Measurements from ENCODE around the gene TP53I13.

GRCh38 chr17:29557739-29558116, 10.8 kb upstream of the TP53I13 start:
- no peak for TF ChIP-seq TCF4 (CRISPR knock-in tag; IDR thresholded peaks at IDR 0.05; ENCODE audit: borderline replicate concordance)
- TF ChIP-seq POU6F1 (CRISPR knock-in tag; IDR thresholded peaks at IDR 0.05; ENCODE audit: borderline replicate concordance, low read depth), result no peak
- no peak for TF ChIP-seq CREB5 (CRISPR knock-in tag; IDR thresholded peaks at IDR 0.05; ENCODE audit: low read depth)
- TF ChIP-seq ISL1 (CRISPR knock-in tag; IDR thresholded peaks at IDR 0.05), result no peak
- TF ChIP-seq ZNF565 (CRISPR knock-in tag; conservative IDR thresholded peaks at IDR 0.05; ENCODE audit: low read depth), result no peak
- no peak for TF ChIP-seq ZNF70 (CRISPR knock-in tag; IDR thresholded peaks at IDR 0.05)
- no peak for TF ChIP-seq RARB (CRISPR knock-in tag; IDR thresholded peaks at IDR 0.05)
- TF ChIP-seq ZNF8 (CRISPR knock-in tag; IDR thresholded peaks at IDR 0.05), result no peak
- no peak for TF ChIP-seq ZFP3 (CRISPR knock-in tag; IDR thresholded peaks at IDR 0.05)

All from SK-N-SH treated with all-trans-retinoic acid at 6 μM for 48 hours (cell line).